Stimulated activated naive CD8-positive, alpha-beta T cell treated with anti-CD3 and anti-CD28 coated beads, Interleukin-15, Interleukin-2, amounts not matched to agents 100 U/mL and 50 U/mL, for 24 hours (primary cell): ENCODE results near the gene EVI2A.
"Not testable (repeated sequence)": the region's sequence is repeated elsewhere in the genome, so short reads cannot be mapped to it uniquely, and the experiment has no call there.

Source experiments
- ATAC-seq: fragments of 150-1000 bp; cut with Tn5 transposase; one replicate; pipeline ENCODE4 v1.10.0; 2021
- DNase-seq: peaks from one replicate; pipeline ENCODE4 v3.0.0; 2021

EVI2A gene

DNA sequence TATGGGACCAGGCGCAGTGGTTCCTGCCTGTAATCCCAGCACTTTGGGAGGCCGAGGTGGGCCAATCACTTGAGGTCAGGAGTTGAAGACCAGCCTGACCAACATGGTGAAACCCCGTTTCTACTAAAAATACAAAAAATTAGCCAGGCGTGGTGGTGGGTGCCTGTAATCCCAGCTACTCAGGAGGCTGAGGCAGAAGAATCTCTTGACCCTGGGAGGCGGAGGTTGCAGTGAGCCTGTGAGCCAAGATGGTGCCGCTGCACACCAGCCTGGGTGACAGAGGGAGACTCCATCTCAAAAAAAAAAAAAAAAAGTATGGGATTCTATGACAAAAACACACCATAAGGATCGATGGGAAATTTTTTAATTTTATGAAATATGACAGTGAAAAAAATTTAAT lies 9.2 kb downstream of the EVI2A start:
- DNase-seq: peak; percentile 44
- ATAC-seq: not testable (repeated sequence)

DNA sequence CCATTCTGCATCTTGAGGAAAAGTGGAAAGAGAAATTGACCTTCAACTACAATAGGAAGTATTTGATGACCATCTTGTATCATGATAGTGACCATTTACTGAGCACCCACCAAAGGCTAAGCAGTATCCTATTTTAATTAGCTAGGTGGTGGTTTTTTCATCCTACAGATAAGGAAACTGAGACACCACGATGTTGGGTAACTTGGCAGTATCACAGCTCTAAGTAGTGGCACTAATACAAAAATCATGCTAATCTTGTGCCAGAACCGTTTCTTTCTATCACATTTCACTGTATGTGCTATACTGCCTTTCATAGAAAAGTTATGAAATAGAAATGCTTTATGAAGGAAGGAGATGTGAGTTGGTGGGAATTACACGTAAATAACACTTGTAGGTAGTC lies 9.9 kb downstream of the EVI2A start:
- DNase-seq (no peak), ATAC-seq (no peak)

DNA sequence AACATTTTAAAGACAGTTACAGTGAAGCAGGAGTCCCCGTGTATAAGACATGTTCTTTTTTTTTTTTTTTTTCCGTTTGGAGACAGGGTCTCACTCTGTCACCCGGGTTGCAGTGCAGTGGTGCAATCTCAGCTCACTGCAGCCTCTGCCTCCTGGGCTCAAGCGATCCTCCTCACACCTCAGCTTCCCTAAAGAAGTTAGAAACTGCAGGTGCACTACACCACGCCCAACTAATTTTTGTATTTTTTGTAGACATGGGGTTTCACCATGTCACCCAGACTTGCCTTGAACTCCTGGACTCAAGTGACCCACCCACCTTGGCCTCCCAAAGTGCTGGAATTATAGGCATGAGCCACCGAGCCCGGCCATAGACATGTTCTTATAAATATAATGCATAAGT lies 10.5 kb downstream of the EVI2A start:
- peak; percentile 10 for ATAC-seq

DNA sequence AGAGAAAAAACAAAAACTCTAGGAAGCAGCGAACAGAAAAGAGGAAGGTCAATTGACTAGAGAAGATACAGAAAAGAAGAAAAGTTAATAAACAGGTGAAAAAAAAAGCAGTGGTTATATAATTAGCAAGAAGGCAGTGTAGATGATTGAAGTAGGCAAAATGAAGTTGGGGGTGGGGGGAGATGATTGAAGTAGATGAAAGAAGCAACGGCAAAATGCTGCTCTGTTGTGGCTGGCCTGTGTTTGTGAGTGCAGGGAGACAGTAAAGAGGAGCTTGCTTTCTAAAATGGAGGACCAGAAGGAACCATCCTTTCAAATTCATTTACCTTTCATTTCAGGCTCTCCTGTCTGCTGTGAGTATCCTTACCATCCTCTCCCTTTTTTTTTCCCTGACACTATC lies 11.2 kb downstream of the EVI2A start:
- DNase-seq (no peak), ATAC-seq (peak; percentile 15)

More for the DNA sequence above, 10.5 kb downstream of the EVI2A start:
- no peak for DNase-seq

DNA sequence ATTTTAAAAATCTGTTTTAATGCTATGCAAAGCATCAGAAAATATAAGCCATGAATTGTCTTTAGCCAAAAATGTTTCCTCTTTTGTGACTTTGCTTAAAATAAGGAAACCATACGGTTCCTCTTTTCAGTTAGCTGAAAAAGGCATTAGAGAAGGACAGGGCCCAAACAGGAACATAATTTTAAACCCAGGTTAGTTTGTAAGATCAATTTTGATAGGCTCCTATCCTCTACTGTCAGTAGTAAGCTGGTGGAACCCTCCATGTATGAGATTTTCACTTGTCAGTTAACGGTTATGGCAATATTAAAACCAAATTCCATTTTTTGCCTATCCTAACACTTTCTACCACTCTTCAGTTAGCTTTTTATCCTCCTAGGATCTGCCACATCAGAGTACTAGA lies 11.9 kb downstream of the EVI2A start:
- no peak for DNase-seq
- ATAC-seq: no peak

DNA sequence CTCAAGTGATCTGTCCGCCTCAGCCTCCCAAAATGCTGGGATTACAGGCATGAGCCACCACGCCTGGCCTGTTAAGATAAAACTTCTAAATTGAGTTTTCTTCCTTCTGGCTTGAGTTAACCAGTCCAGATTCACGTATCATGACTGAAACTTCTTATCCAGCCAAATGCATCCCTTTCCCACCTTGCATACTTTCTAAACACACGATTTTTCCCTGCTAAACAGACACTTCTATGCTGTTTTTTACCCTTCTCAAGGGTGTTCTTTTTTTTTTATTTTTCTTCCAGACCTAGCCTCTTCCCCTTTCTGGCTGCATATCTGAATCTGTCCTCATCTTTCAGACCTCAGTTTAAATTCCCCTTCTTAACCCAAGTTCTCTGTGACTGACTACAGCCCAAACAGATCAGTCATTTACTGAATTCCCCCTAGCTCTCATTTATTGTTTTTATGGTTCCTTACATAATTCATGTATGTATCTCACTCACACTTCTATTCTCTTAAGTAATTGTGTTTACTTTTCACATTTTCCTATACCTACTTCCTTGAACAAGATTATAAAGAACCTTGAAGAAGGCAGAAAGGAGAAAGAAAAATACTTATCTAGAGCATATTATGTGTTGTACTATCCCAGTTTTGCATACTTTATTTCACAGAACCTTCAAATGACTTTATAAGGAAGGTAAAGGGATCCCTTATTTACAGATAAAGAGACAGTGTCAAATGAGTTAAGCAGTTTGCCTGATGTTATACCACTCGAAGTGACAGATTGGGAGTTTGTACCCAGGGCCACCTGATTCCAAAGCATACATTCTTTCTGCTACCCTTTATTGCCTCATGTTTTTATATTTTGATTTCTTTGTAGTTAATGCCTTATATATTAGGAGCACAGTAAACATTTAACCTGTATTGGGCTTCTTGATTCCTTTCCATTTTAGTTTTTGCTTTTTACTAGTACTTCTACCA lies 12.8 kb downstream of the EVI2A start:
- no peak for DNase-seq
- ATAC-seq: peak; percentile 55

DNA sequence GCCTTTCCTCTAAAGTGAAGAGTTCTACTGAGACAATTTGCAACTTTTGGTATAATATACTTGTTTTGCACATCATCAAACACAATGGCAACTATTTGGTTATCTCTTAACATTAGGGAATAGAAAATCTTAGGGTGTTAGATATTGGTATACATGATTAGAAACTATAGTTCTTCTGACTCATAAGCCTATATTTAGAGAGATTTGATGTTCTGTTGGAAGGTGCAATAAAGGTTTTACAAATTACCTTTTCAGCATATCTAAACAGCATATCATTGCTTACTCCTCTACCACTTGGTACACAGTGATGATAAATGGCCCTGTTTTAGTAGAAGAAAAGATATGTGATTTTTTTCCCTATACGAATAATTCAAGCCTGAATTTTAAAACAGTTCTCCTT lies 13.8 kb downstream of the EVI2A start:
- ATAC-seq (no peak), DNase-seq (no peak)

DNA sequence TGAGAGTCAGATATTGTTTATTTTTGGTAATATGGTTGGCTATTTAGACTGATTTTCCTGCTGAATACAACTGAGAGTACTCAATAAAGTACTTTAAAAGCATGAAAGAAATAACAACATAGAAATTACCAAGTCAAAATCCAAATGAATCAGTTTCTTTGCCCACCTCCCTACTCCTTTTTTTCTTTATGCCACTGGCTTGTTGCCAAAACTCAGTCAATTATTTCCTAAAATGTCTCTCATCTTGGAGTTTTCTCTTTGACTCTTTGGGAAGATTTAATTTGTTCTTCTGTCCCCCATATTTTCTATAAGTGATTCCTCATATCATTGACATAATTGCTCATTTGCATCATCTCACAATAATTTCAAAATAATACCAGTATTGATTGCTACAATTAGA lies 21.8 kb downstream of the EVI2A start:
- DNase-seq: no peak
- no peak for ATAC-seq

DNA sequence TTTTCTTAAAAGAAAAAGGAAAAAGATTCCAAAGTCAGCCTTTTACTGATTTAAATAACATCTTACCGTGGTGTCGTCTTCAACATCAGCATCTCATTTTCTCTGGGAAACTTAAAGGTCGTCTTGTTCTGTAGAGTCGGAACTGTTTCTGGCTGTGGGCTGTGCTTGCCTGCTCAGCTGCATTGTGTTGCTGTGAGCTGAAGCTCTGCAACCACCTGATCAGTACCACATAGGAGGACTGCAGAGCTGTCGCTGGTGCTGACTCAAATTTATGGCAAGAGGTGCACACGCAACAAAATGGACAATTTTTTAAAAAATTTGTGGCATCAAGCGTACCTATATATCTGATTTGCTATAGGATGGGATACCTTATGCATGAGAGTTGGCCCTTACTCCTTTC lies 24.3 kb downstream of the EVI2A start, which contains the start of gene OMG:
OMG (minus strand) TSS at position 150 of the 400 bp plus-strand sequence. CDS start 908 bp downstream, outside the sequence.
- no peak for ATAC-seq
- no peak for DNase-seq

DNA sequence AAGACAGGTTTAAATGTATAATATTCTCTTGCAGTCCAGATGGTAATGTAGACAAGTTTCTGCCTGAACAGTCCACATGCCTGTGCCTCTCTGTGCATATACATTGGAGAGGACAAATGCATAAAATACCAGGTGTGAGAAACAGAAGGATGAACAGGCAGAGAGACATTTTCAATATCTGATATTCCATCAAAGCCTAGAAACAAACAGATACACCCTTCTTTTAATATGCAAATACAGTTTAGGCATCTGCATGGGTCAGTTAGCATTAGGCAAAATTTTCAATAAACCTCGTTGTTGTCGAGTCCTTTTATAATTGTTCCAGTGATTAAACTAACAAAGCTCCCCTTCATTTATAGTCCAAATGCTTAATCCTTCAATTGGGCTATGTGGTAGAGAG lies 25.3 kb downstream of the EVI2A start:
- DNase-seq (no peak), ATAC-seq (no peak)

DNA sequence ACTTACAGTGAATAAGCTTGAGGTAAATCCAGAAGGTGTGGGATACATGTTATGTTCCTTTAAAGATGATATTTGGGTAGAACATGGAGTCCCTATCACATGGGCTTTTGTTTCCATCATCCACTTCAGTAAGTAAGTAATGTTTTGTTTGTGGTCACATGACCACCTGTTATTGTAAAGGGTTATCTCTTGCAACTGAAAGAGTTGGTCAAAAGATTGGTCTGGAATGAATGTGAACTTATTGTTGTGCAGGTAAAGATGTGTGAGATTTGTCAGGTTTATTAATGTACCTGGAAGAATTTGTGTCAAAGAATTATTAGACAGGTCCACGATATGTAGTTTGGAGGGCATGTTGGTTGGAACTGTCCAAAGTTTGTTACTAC lies 25.9 kb downstream of the EVI2A start:
- DNase-seq (no peak), ATAC-seq (no peak)

DNA sequence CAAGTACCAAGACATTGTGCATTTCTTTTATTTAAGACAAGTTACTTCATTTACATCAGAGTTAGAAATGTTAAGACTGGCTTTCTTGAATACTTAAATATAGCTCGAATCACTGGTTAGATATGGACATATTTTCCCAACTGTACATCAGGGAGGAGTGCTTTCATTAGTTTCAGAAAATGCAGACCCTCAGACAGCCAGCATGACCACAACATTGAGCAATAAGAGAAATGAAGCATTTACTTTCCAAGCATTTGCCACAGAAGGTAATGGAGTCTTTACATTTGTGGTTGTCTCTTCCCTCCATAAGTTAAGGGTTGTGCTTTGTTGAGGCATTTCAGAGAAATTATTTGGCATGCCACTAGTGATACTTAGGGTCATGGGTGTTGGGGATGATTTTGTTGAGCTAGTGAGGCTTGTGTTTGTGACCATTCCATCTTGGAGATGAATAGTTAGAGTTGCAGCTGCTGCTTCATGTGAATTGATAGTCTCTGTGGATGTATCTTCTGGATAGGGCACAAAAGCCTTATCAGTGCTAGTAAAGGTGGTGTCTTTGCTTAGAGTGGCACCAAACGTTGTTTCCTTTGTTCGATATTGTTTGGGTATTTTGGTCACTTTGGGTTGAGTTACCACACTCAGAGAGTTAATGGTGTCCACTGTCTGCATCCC lies 26.5 kb downstream of the EVI2A start:
- DNase-seq: no peak

DNA sequence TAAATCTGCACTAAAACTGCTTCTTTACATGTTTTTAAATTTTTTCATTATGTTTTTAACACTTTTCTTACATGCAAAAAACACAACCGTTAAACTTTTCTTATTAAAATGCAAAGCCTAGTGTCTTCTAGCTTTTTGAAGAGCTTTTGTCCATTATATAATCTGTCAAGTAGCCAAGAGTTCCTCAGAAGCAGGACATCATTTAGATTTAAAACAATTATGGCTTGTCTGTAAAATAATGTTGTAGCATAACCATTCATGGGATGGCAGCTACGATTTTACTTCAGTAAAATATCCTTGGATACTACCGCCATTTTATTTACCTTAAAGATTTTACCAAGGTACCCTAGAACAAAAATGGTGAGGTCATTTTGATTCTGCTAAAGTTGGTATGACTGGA lies 27.2 kb downstream of the EVI2A start:
- DNase-seq (no peak), ATAC-seq (no peak)

More for the DNA sequence above, 26.5 kb downstream of the EVI2A start:
- no peak for ATAC-seq

DNA sequence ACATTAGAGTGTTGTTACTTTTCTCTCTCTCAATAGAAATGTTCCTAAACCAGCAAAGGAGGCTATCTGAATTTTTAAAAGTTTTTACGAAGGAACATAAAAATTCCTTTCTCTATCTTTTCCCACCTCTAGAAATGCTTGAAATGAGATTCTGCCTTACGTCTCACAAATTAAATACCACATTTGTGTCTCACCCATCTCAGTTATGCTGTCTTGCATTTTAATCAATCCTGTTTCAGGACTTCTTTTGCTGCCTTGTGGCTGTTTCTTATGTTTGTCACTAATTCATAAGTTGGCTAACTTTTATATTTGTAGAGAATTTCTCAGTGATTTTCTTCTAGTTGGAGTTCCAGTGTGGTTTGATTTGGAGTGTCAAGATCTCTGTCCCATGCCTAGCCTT lies 27.8 kb downstream of the EVI2A start:
- ATAC-seq: no peak
- no peak for DNase-seq

DNA sequence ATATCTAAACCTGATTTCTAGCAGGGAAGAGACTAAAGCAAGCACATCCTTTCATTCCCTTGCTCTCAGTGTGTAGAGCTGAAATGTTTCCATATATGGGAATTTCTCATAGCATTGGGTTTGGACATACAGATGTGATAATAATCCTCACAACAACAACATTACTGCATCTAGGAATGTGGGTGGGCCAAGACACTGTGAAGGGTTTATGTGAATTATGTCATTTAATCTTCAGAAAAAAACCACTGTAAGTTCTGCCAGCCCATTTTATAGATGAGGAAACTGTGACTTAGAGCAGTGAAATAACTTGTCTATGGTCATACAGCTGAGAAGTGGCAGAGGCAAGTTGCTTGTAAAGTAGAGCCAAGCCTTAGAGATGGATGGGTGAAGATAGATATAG lies 29.6 kb downstream of the EVI2A start:
- no peak for DNase-seq
- ATAC-seq: no peak

DNA sequence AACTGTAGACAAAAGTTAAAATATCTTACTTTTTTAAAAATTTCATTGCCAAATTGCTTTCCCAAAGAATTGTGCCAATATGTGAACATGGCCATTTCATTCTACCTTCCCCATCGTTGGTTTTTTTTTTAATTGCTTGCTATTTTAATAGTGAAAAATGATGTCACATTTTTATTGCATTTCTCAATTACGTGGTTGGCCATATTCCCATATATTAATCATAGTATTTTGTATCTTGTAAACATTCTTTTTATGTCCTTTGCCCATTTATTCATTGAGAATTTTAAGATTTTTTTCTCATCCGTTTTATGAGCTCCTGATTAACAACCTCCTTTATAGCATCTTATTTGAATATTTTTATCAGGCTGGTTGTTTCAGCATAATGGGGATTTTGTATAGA lies 31.6 kb downstream of the EVI2A start:
- no peak for ATAC-seq
- DNase-seq: no peak

DNA sequence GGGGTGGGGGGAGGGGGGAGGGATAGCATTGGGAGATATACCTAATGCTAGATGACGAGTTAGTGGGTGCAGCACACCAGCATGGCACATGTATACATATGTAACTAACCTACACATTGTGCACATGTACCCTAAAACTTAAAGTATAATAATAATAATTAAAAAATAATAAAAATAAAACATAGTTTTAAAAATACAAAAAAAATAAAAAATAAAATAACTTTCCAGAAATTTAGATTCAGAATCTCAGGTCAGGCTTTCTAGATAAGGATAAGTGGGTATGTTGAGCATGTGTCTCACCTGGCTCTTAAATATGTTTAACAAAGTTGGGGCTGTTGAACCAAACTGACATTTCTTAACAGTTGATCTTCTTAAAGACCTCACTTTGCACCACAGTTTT lies 33.5 kb downstream of the EVI2A start:
- ATAC-seq, DNase-seq: not testable (repeated sequence)

DNA sequence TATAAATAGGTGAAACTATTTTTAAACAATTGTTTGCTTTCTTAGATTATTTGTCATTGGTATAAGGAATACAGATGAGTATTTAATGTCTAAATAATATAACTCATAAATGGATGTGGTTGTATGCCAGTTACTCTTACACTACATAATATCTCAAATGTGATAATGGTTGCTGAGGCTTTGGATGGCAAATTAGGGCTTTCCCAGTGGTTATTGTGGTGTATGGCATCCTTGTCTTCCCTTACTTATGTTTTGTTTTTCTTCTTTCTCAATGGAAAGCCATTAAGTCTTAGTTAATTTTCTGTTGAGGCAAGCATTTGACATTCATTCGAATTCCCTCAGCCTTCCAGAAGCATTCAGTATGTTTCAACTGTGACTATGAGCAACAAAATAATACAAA lies 34.8 kb downstream of the EVI2A start:
- DNase-seq: no peak
- ATAC-seq: no peak

DNA sequence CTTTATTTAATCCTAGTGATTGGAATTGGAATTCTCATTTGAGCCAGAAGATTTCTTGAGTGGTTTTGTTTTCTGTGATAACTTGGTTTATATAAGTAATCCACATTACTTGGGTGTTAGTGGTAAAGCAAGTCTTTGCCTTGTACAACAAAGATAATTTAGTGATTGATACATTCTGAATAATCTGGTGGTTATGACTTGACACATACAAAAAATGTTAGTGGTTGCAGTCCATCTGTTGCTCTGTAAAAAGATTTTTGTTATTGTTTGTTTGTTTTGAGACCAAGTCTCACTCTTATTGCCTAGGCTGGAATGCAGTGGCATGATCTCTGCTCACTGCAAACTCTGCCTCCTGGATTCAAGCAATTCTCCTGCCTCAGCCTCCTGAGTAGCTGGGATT lies 37.6 kb downstream of the EVI2A start:
- ATAC-seq (no peak), DNase-seq (no peak)

DNA sequence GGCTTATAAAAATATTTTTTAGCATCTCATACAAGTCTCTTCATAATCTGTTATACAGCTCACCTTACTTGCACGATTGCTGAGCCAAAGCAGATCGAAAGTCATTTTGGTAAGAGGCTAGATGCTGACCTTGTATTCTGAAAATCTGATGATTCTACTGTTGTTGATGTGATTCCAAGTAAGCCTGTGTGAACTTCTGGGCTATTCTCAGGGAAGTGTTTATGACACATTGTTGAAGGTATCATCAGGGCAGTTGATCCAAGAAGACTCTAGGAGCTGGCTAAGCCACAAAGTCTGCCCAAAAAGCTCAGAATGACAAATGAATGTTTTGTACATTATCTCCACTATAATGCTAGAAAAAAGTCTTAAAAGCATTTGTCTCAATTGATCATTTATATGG lies 40.4 kb downstream of the EVI2A start:
- no peak for DNase-seq
- no peak for ATAC-seq

DNA sequence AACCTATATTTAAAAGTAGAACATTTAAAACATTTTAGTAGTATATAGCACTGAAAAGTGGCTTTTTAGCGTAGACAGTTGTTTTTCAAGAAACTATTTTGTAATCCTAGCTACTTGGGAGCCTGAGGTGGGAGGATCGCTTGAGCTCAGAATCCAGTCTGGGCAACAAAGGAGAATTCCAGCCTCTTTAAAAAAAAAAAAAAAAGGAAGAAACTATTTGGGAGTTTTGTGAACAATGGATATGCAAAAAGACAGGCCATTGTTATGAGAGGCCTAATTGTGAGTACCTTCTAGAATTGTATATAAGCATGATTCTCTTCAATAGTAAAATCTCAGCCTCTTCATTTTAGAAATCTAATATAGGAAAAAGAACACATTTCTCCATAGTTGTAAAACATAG lies 42.0 kb downstream of the EVI2A start:
- ATAC-seq (no peak), DNase-seq (no peak)

DNA sequence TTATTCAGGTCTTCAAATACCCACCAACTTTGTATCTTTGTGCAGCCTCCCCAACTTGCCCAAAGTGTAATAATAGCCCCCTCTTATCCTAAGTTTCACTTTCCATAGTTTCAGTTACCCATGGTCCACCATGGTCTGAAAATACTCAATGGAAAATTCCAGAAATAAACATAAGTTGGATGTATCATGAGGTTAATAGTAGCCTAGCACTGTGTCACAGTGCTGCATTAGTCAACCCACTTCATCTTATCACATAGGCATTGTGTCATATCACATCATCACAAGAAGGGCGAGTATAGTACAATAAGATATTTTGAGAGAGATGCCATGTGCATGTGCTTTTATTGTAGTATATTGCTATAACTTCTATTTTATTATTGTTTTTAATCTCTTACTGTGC lies 46.3 kb downstream of the EVI2A start:
- DNase-seq (no peak), ATAC-seq (no peak)

DNA sequence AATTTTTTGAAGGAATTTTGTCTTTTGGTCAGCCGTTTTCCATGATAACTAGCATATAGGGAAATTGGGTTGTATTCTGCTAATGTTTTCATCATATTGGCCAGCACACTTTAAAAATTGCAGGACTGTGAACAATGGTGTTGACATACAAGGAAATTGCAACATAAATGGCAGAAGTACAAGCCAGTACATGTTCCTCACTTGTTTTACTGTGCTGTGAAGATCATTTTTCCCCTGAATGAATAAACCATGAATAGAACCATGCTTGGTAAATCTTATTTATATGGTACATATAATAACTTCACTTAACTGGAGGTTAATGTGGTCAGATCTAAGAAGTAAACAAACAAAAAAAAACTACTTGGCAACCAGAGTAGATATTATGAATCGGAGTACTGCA lies 47.2 kb downstream of the EVI2A start:
- DNase-seq (no peak), ATAC-seq (no peak)

DNA sequence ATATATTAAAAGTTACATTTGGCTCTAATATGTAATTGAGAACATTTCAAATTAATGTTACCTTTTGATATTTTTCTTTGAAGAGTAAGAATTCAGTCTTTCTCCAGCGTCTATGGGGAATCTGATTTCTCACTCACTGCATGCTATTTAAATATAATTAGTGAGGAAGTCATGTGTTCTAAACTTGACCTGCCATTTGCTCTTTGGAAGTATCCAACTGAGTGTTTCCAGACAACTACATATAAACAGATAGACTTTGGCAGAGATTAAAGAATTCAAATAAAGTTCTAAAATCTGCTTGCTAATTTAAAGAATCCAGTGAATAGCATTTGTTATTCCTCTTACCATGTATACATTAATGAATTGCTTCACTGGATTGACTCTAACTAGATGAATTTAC lies 47.9 kb downstream of the EVI2A start:
- no peak for ATAC-seq
- no peak for DNase-seq
